ENCODE results near the gene DKC1.

- TF ChIP-seq ZNF274 (IDR thresholded peaks at IDR 0.05; ENCODE audit: low read depth, low read length) (no peak), SUZ12 (IDR thresholded peaks at IDR 0.05; ENCODE audit: extremely low read depth, insufficient read depth, insufficient read length) (no peak), YY1 (IDR thresholded peaks at IDR 0.05; ENCODE audit: insufficient read depth, insufficient read length) (no peak)
Observed at GRCh38 chrX:154812341-154813101, 49.9 kb downstream of the DKC1 start.
